ENCODE measurements around the gene MRGPRE.
A peak's percentile ranks its signal among the peaks of the same experiment; 100 is the strongest.

The MRGPRE gene

GRCh38 chr11:3226846-3227567, 5.2 kb downstream of the MRGPRE start:
- no peak for DNase-seq

GRCh38 chr11:3225826-3226750, 6.1 kb downstream of the MRGPRE start:
- DNase-seq: no peak

DNA sequence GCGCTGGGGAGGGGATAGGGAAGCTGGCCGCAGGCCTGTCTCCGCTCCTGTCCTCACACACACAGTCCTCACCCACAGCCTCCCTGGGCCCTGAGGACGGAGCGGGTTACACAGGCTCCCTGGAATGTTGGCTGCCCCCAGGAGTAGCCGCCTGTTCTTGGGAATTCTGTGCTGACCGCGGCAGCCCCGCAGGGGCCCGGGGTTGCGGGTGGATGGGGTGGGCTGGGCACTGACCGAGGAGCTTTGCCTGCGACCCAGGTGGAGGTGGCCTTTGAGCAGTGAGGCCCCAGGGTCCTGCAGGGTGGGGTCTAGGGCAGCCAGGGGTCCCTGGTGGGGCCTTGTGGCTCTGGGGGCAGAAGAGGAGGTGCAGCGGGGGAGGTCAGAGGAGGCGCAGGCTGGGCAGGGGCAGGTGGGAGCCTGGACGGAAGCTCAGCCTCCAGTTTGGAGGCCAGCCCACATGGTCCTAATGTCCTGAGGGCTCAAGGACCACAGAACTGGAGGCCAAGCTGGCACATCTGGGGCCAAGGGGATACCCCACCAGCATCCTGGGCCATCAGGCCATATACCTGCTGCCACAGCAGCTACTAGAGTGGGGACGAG, 7.0 kb downstream of the MRGPRE start:
- no peak for DNase-seq

DNA sequence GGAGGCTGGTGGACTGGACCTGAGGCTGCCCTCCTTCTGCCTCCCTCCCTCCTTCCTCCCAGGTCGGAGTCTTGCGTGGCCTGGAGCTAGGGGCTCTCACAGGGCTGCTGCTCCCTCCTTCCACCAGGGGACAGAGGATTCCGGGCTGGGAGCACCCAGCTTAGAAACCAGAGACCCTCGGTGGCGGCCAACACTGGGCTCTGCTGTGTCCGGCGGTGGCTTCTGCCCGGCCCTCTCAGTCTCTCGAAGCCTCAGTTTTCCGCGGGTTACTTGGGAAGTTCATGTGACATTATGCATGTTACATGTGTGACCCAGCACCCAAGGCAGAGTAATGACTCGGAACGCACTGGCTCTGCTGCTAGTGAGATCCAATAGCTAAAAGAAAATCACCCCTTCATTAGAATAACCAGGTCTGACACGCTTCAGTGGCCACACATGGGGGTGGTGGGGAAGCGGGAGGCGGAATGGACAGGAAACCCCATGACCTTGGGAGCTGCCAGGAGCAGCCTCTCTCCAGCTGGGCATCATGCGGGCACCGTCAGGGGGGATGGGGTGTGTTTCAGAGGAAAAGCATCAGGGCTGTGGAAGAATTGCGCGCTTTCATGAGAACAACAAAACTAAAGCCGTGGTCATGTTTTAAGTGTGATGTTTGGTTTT, 7.7 kb downstream of the MRGPRE start:
- DNase-seq: no peak

DNA sequence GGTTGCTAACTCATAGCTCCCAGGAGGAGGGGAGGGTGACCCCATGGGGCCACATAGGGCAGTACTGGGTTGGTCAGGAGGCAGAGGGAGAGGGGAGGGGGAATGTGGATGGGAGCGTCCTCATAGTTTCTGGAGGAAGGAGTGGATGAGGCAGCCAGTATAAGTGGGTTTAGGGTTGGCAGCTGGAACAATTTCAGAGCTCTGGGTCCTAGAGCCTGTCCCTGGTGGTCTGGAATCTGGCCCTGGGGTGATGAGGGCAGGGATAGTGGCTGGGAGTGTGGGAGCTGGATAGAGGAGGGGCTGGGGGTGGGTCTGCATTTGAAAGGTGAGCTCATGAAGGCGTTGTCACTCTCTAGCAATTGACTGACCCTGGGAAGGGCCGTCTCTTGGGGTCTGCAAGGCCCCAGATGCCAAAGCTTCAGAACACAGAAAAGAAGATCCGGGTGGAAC, 8.3 kb downstream of the MRGPRE start:
- no peak for DNase-seq

GRCh38 chr11:3222941-3223915, 9.0 kb downstream of the MRGPRE start:
- no peak for DNase-seq

DNA sequence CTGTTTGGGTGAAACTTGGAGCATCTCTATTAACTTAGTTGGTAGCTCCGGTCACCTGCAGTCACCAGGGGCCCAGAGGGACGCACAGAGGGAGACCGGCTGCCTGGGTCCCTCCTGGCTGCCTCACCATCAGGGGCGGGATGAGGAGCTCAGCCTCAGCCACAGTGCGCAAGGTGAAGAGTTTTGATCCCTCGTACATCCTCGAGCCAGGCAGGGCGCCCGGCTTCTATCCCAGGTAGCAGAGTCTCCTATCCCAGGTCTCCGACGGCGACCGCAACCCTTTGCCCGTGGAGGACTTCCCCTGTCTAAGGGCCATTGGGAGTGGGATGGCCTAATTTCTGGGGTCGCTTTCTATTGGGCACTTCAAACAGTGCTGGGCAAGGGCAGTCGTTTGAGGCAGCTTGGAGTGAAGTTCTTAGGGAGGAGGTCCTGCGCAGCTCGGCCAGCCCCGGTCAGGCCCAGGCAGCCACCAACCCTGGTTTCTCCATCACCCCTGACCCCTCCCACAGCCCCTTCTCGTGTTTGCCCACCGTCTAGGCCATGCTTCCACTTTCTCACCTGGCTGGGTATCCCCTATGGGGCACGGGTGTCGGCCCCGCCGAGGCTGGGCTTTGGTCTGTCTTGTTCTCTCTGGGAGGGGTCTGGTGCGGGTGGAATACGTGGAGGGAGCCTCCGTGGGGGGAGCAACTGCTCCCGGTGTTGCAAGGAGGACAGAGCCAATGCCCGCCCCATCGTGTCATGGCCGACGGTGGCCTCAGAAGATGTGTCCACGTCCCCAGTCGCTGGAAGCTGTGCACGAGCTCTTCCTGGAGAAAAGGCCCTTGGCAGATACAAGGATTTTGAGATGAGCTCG, 10.0 kb downstream of the MRGPRE start:
- no peak for DNase-seq

- no peak for DNase-seq
These were observed 10.7 kb downstream of the MRGPRE start for GRCh38 chr11:3221408-3222002.

GRCh38 chr11:3220521-3221407, 11.5 kb downstream of the MRGPRE start:
- DNase-seq: peak; percentile 23

DNA sequence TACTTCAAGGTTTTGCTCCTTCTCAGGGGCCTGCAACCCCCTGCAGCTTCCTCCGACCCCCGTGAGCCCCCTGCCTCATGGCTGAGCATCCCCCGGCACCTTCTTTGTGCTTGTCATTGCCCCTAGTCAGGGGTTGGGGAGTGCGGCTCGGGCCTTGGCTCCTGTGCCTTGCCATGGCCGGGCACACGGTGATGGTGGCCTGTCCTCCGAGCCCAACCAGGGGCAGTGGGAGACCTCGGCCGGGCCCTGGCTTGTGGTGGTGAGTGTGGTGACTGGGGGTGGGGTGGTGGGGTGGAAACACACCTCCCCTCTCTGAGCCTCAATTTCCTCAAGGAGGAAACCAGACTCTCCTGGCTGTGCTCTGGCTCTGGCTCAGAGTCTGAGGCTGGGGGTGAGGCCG, 12.1 kb downstream of the MRGPRE start:
- DNase-seq: no peak

DNA sequence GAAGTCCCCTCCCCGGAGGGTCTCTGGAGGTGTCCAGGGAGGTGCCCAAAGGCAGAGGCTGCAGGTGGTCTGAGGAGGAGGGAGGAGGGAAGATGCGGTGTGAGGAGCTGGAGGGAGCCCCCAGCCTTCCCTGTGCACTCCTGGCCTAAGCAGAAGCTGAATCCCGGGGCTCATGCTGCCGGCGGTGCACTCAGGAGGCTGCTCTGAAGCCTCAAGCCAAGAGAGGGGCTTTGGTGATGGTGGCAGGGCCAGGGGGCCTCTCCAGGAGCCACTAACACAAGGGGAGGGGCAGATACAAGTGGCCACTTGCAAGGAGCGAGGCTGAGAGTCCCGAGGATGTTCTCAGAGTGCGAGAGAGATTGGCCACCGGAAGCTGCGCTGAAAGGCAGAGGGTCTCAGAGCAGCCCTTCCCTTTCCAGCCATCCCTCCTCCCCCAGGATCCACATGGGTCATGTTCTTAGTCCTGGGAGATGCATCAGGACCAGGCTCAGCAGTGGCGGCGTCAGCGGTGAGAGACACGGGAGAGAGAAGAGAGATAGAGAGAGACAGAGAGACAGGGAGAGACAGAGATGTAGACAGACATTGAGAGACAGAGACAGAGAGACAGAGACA, 12.8 kb downstream of the MRGPRE start:
- no peak for DNase-seq

GRCh38 chr11:3218483-3219280, 13.5 kb downstream of the MRGPRE start, which contains the start of gene MRGPRG:
MRGPRG (minus strand) TSS chr11:3218813; CDS start chr11:3218813, 0 bp downstream.
- no peak for DNase-seq

GRCh38 chr11:3217818-3218482, 14.3 kb downstream of the MRGPRE start:
- no peak for DNase-seq

- no peak for DNase-seq
These were observed 16.1 kb downstream of the MRGPRE start for GRCh38 chr11:3216027-3216525.

- DNase-seq: no peak
These were observed 16.7 kb downstream of the MRGPRE start for GRCh38 chr11:3215346-3216026.

DNA sequence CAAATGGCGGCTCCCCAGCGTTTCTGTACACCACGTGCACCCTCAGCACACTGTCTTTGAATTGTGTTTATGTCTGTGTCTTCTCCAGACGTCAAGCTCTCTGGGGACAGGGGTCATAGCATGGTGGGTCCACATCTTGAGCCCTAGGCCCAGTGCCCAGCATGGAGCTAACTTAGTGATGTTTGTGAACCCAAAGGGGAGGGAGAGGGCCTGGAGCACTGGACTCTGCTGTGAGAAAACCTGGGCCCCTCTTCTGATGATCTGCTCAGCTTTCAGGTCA, 17.9 kb downstream of the MRGPRE start:
- no peak for DNase-seq

All from hematopoietic multipotent progenitor cell treated with erythropoietin and hydrocortisone succinate and interleukin-3 and kit ligand, for 6 days (in vitro differentiated cells).